ENCODE data around the gene VAT1.

VAT1 gene

DNA sequence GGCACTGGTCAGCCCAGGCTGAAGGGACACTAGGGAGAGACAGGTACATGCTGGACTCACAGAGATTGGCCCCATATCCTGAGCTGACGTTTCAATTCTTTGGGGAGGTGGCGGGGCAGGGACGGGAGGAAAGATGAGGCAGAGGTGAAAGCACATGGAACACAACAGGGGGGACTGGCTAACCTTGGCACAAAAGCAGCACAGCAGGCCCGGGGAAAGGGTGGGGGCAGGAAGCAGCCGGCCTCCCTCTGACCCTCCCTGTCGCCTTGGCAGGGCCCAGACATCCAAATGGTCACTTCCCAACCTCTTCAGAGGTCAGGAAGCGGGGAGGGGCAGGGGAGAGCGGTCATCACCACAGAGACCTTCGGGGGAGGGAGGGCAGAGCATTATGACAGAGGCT is 6.6 kb downstream of the VAT1 start:
- TF ChIP-seq CTCF (IDR thresholded peaks at IDR 0.05; ENCODE audit: low read length, missing control alignments), result no peak
- DNase-seq (ENCODE audit: low read depth), result peak; percentile 32
- no peak overlapping the region for H3K4me3 ChIP-seq (replicated peaks; ENCODE audit: low read depth, low read length)

DNA sequence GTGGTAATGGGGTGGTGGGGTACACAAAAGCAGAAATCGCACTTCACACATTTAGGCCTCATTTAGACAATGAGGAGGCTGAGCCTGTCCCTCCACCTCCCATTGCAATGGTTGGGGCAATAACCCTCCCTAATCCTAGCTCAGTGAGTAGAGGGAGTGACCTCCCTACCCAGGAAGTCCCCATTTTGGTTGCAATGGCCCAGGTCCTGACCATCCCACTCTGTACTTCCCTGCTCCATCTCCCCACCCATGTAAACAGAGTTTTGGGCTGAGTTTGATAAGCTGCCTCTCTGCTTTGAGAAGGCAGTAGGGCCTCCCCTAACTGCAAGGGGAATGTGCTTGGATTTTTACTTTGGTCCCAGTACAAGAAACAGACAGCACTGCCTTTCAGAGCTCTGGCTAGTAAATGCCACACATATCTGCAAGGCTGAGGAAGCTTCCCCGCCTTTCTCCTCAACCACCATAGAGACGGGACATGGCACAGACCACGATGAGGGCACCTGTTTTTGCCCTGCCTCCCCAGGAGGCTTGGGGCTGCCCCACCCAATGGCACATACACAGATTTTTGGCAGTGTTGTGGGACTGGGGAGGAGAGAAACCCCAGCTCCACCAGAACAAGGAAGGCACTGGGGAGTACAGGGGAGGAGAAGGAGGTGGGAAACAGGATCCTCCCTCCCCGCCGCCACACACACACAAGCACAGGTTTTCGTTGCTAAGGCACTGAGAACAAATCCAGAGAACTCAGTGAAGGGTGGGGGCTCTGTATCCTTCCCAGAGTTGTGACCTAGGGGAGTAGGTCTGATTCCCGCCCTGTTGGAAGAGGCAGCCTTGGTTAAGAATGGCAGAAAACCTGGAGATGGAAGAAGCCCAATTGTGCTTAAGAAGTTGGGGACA is 7.3 kb downstream of the VAT1 start:
- H3K4me3 ChIP-seq (replicated peaks; ENCODE audit: low read depth, low read length), result no peak overlapping the region
- no peak for DNase-seq (ENCODE audit: low read depth)
- TF ChIP-seq CTCF (IDR thresholded peaks at IDR 0.05; ENCODE audit: low read length, missing control alignments), result no peak

- no peak for TF ChIP-seq CTCF (IDR thresholded peaks at IDR 0.05; ENCODE audit: low read length, missing control alignments)
- no peak for DNase-seq (ENCODE audit: low read depth)
- no peak overlapping the region for H3K4me3 ChIP-seq (replicated peaks; ENCODE audit: low read depth, low read length)
Observed at GRCh38 chr17:43014020-43014648, 8.1 kb downstream of the VAT1 start.

DNA sequence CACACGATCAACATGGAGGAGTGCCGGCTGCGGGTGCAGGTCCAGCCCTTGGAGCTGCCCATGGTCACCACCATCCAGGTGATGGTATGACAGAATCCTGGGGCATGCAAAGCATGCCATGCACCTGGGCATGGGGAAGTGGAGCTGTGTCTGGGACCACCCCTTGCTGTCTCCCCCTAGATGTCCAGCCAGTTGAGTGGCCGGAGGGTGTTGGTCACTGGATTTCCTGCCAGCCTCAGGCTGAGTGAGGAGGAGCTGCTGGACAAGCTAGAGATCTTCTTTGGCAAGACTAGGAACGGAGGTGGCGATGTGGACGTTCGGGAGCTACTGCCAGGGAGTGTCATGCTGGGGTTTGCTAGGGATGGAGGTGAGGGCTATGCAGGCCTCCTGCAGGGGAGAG is 8.9 kb downstream of the VAT1 start:
- no peak overlapping the region for H3K4me3 ChIP-seq (replicated peaks; ENCODE audit: low read depth, low read length)
- DNase-seq (ENCODE audit: low read depth), result no peak
- no peak for TF ChIP-seq CTCF (IDR thresholded peaks at IDR 0.05; ENCODE audit: low read length, missing control alignments)

GRCh38 chr17:43011728-43012472 is 10.3 kb downstream of the VAT1 start:
- TF ChIP-seq CTCF (IDR thresholded peaks at IDR 0.05; ENCODE audit: low read length, missing control alignments), result no peak
- DNase-seq (ENCODE audit: low read depth), result no peak
- H3K4me3 ChIP-seq (replicated peaks; ENCODE audit: low read depth, low read length), result no peak overlapping the region

GRCh38 chr17:43010667-43011308 is 11.4 kb downstream of the VAT1 start:
- H3K4me3 ChIP-seq (replicated peaks; ENCODE audit: low read depth, low read length), result no peak overlapping the region
- no peak for DNase-seq (ENCODE audit: low read depth)
- no peak for TF ChIP-seq CTCF (IDR thresholded peaks at IDR 0.05; ENCODE audit: low read length, missing control alignments)
